Subcutaneous preadipocyte (primary cell): ENCODE measurements around the gene PIP5K1B. TPM values are rescaled to one million over a fixed set of nuclear protein-coding genes. Genes with fewer than 3 reads are reported as not detected.

ENCODE experiments used
- small RNA-seq: library from RNA; depleted of rRNA; stranded (forward); fragments of <200 nt; gene quantifications from one replicate; pipeline ENCODE3, GENCODE V24; 2012
- total RNA-seq: library from RNA; depleted of rRNA; stranded (reverse); fragments of >200 nt; gene quantifications from 2 replicates; pipeline ENCODE4 v1.2.3, GENCODE V29; 2012

PIP5K1B gene, protein sequence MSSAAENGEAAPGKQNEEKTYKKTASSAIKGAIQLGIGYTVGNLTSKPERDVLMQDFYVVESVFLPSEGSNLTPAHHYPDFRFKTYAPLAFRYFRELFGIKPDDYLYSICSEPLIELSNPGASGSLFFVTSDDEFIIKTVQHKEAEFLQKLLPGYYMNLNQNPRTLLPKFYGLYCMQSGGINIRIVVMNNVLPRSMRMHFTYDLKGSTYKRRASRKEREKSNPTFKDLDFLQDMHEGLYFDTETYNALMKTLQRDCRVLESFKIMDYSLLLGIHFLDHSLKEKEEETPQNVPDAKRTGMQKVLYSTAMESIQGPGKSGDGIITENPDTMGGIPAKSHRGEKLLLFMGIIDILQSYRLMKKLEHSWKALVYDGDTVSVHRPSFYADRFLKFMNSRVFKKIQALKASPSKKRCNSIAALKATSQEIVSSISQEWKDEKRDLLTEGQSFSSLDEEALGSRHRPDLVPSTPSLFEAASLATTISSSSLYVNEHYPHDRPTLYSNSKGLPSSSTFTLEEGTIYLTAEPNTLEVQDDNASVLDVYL
- not detected in 2 replicates for total RNA-seq

DNA sequence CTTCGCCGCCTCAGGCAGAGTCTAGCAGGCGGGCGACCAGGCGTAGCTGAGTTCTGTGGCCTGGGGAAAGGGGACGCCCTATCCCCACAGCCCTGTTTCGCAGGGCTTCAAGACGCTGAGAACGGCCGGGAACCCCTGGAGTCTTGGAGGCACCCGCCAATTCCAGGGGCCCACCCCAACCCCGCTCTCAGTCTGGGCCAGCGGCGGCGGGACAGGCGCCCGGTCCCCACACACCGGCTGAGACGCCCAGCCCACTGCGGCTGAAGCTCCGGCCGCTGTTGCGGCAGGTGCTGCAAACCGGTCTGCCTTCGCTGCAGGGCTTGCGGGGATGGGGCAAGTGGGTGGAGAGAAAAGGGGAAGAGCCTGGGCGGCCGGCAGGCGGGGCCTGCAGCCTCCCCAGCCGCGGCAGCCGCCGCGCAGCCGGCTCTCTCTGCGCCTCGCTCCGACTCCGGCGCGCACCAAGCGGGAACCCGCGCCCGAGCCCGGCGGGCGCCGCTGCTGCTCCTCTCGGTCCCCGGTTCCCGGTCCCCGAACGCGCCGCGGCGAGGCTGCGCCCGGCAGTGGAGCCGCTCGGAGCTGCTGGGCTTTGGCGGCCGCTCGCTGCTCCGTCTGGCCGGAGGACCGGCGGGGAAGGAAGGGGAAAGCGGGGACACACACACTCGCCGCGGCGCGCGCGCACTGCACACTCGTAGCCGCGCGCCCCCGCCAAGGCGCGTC is at the start of gene PIP5K1B:
Gene PIP5K1B (plus strand): TSS at position 427 of the 717 bp plus-strand sequence. CDS start 117,375 bp downstream, outside the sequence.

DNA sequence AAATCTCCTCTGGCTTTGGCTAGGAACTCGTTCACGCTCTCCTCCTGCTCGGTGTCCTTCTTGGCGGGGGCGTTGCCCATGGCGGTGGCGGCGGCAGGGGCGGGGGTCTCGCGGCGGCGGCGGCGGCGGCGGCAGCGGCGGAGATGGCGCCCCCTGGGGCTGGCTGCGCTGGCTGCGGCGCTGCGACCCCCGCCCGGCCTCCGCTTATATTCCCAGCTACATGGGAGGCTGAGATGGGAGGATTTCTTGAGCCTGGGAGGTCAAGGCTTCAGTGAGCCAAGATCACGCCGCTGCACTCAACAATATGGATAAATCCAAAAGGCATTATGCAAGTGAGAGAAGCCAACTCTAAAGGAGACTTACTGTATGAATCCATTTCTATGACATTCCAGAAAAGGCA is 309.0 kb downstream of the PIP5K1B start, which contains the start of gene PRKACG:
Gene PRKACG (minus strand): TSS at position 101 of the 400 bp plus-strand sequence. CDS start 21 bp downstream, at position 80.

DNA sequence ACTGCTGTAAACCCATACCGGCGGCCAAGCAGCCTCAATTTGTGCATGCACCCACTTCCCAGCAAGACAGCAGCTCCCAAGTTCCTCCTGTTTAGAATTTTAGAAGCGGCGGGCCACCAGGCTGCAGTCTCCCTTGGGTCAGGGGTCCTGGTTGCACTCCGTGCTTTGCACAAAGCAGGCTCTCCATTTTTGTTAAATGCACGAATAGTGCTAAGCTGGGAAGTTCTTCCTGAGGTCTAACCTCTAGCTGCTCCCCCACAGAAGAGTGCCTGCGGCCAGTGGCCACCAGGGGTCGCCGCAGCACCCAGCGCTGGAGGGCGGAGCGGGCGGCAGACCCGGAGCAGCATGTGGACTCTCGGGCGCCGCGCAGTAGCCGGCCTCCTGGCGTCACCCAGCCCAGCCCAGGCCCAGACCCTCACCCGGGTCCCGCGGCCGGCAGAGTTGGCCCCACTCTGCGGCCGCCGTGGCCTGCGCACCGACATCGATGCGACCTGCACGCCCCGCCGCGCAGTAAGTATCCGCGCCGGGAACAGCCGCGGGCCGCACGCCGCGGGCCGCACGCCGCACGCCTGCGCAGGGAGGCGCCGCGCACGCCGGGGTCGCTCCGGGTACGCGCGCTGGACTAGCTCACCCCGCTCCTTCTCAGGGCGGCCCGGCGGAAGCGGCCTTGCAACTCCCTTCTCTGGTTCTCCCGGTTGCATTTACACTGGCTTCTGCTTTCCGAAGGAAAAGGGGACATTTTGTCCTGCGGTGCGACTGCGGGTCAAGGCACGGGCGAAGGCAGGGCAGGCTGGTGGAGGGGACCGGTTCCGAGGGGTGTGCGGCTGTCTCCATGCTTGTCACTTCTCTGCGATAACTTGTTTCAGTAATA is 330.6 kb downstream of the PIP5K1B start, which contains the start of gene FXN:
Gene FXN (plus strand): TSS at position 315 of the 871 bp plus-strand sequence. CDS start 31 bp downstream, at position 346.

Small RNA genes lying within 50 kb of the gene (small RNA-seq; reads per million reads assigned to genes)
- gene RNU6-820P = not detected

Other genes starting within 250 kb of the PIP5K1B start
- gene TMEM252, start 164.4 kb upstream of the PIP5K1B start, total RNA-seq = not detected in 2 replicates